Caki2 (cell line): Measurements from ENCODE around the gene ZNF670. TPM values are rescaled to one million over a fixed set of nuclear protein-coding genes. Genes with fewer than 3 reads are reported as not detected.
"Not testable (repeated sequence)": the region's sequence is repeated elsewhere in the genome, so short reads cannot be mapped to it uniquely, and the experiment has no call there.

Source experiments
- DNase-seq: peaks from one replicate; pipeline ENCODE4 v3.0.0-alpha.2; 2015; ENCODE audit warnings: low read depth
- in situ Hi-C: cut with HindIII; loops from 2 replicates; pipeline ENCODE4 v1.10.0; 2016; ENCODE audit warnings: low sequenced_read_pairs, low pct_unique_long_range_greater_than_20kb, mixed read lengths
- total RNA-seq: library from RNA; depleted of rRNA; stranded (reverse); fragments of >200 nt; shearing (Covaris generic); gene quantifications from 2 replicates; pipeline ENCODE4 v1.2.3, GENCODE V29; 2014; ENCODE audit warnings: low replicate concordance; rRNA removed

The ZNF670 gene
- total RNA-seq, 1 experiment from 2014 or later, result 2.1 TPM

DNA sequence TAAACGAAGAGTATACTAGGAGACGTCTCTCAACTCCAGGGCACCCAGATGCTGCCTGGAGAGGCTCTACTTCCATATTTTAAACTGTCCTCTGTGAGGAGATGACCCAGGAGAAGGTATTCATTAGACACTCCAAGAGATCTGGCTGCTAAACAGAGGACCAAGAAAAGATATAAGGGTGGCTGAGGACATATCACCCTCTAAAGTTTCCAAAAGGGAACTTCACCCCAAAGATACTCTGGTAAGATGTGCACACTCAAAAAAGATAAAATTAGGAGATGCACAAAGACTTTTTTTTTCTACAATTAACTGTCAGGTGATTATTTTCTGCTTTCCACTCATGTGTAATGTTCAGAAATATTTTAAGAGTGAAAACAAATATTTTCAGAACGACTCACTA lies 1.4 kb downstream of the ZNF670 start:
- DNase-seq, result no peak
- in situ Hi-C loops, result no loop called here

- no peak for DNase-seq
- in situ Hi-C loops, result no loop called here
Measured at GRCh38 chr1:247070645-247071044, 8.0 kb downstream of the ZNF670 start.

- in situ Hi-C loops, result no loop called here
- DNase-seq, result no peak
Measured at GRCh38 chr1:247064304-247064703, 14.3 kb downstream of the ZNF670 start.

DNA sequence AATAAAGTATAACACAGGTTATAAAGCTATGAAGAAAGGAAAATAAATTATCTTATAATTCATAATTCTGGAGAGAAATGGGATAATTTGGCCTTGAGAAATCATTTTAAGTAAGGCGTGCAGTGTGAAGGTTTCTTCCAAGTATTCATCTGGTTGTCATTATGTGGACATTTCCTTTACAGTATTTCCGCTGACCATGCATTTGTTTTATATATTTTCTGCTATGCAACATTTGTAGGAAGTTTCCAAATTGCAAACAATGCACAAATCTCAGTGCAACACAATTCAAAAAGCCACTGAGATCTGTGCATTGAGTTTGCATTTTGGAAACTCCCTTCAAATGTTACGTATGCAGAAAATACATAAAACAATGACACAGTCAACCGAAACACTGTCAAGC lies 17.8 kb downstream of the ZNF670 start:
- in situ Hi-C loops, result no loop called here
- no peak for DNase-seq

DNA sequence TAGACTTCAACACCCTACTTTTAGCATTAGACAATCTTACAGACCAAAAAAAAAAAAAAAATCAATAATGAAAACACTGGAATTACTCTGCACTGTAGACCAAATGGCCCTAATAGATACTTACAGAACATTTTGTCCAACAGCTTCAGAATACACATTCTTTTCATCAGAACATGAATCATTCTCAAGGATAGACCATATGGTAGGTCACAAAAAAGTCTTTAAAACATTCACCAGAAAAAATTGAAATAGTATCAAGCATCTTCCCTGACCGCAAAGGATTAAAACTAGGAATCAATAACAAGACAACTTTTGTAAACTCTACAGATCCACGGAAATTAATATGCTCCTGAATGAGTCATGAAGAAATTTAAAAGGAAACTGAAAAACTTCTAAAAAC lies 22.5 kb downstream of the ZNF670 start:
- no peak for DNase-seq
- in situ Hi-C loops, result no loop called here

GRCh38 chr1:247054992-247055415 lies 23.6 kb downstream of the ZNF670 start:
- in situ Hi-C loops, result no loop called here
- DNase-seq, result no peak

- no peak for DNase-seq
Measured at GRCh38 chr1:247047702-247048101, 30.9 kb downstream of the ZNF670 start.

DNA sequence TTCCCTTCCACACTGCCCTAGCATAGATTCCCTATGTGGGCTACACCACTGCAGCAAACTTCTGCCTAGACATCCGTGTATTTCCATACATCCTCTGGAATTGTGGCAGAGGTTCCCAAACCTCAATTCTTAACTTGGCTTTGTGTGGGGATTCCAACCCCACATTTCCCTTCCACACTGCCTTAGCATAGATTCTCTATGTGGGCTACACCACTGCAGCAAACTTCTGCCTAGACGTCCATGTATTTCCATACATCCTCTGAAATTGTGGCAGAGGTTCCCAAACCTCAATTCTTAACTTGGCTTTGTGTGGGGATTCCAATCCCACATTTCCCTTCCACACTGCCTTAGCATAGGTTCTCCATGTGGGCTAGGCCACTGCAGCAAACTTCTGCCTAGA lies 31.4 kb downstream of the ZNF670 start:
- in situ Hi-C loops, result no loop called here
- DNase-seq, result no peak

More at GRCh38 chr1:247047702-247048101, 30.9 kb downstream of the ZNF670 start:
- in situ Hi-C loops, result no loop called here

- in situ Hi-C loops, result no loop called here
Measured at GRCh38 chr1:247043406-247043805, 35.2 kb downstream of the ZNF670 start.

DNA sequence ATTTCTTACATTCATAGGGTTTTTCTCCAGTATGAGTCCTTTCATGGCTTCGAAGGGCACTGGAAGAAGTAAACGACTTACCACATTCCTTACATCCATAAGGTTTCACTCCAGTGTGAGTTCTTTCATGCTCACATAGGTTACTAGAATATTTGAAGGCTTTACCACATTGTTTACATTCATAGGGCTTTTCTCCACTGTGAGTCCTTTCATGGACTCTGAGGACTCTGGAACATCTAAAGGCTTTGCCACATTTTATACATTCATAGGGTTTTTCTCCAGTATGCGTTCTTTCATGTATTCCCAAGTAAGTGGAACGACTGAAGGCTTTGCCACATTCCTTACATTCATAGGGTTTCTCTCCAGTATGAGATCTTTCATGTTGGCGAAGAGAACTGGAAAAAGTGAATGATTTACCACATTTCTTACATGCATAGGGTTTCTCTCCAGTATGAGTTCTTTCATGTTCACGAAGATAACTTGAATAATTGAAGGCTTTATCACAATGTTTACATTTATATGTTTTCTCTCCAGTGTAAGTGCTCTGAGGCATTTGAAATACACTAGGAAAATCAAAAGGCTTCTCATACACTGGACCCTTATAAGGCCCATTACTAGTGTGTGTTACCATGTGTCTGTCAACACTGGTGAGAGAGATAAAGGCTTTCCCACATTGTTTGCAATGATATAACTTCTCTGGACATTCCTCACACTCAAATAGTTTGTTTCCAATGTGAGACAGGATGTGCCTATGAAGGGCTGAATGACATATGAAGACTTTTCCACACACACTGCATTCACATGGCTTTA lies 40.9 kb downstream of the ZNF670 start:
- no peak for DNase-seq

More at GRCh38 chr1:247043406-247043805, 35.2 kb downstream of the ZNF670 start:
- DNase-seq, result no peak

GRCh38 chr1:247032306-247032705 lies 46.3 kb downstream of the ZNF670 start:
- DNase-seq, in situ Hi-C loops: not testable (repeated sequence)

More for the DNA sequence above, 40.9 kb downstream of the ZNF670 start:
- in situ Hi-C loops, result no loop called here

Other genes starting within 250 kb of the ZNF670 start
- gene AHCTF1, start 146.9 kb downstream of the ZNF670 start, total RNA-seq, result 10.0 and 13.0 TPM in 2 replicates
- gene ZNF695, start 70.8 kb downstream of the ZNF670 start, total RNA-seq, result not detected in 2 replicates
- 5.6 and 12.8 TPM in 2 replicates for gene ZNF669, start 25.5 kb upstream of the ZNF670 start, total RNA-seq
- gene ZNF124, start 93.2 kb upstream of the ZNF670 start, total RNA-seq, result 64.1 and 73.4 TPM in 2 replicates
- gene VN1R5, start 177.3 kb upstream of the ZNF670 start, total RNA-seq, result not detected in 2 replicates